ENCODE results near the gene ZNF326.
A peak's percentile ranks its signal among the peaks of the same experiment; 100 is the strongest.

Gene ZNF326

DNA sequence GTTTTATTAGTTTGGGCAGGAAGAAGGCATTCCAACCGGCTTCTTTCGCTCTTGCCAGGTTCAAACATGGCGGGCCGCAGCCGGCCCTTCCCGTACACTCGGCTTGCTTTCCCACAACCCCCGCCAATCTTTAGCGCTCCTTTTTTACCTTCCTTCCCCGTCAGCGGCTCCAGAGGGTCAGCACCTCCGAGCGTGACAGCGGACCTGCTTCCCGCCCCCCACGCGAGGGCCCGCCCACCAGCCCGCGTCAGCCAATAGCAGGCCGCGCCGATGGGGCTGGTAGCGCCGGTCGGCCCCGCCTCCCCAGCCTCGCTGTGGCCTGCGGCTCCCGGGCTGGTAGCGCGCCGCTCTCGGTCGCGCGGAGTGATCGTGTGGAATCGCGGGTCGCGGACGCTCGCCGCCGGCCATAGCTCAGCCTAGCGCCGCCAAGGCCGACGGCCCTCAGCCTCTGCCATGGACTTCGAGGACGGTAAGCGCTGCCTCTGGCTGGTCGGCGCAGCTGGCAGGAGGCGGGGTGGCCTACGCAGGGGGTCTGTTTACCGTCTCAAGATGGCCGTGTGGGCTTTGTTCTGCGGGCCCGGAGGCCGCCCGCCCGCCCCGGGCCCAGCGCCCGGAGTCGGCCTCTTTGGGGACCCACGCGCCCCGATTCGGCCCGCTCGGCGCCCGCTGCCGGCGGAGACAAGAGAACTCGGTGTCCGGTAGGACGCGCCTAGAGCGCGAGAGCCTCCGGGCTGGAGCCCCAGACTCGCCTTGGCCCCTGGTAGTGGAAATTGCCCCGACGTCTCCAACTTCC is at the start of gene ZNF326:
ZNF326 (plus strand) TSS at position 306 of the 793 bp plus-strand sequence; CDS start at position 454, 148 bp downstream.
- peak; percentile 90 for DNase-seq (ENCODE audit: low read depth)

- no peak for DNase-seq (ENCODE audit: low read depth)
Observed at GRCh38 chr1:89945852-89946476, 48.9 kb upstream of the ZNF326 start.

DNA sequence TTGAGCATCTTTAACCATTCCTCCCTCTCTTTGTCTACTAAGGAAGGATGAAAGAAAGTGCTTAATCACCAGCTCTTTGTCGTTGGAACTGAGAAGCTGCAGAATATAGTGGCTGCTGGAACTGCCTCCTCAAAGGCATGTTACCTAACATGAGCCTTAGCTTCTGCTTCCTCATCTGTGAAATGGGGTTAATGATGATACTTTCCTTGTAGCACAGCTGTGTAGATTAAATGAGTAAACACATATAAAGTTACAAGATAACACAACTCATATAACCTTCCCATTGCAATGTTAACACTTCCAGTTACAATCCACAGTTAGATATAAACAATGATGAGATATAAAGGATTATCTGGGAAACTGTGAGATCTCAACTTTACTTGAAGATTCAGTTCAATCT is 48.4 kb upstream of the ZNF326 start:
- no peak for DNase-seq (ENCODE audit: low read depth)

DNA sequence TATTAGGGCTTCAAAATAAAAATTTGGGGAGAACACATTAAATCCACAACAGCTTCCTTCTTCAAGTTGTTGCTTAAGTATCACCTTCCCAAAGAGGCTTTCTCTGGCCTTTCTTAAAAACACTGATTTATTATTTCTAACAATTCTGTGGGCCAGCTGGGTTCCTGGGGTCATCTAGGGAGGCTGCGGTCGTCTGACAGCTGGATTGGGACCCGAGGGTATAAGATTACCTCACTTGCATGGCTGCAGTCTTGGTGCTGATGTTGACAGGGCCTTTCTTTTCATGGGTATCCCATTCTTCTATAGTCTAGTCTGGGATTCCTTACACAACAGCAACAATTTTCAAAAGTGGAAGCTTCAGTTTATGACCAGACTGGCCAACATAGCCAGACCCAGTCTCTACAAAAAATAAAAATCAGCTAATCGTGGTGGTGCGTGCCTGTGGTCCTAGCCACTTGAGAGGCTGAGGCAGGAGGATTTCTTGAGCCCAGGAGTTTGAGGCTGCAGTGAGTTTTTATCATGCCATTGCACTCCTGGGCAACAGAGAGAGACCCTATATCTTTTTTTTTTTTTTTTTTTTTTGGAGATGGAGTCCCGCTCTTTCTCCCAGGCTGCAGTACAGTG is 46.1 kb upstream of the ZNF326 start:
- DNase-seq (ENCODE audit: low read depth) = no peak

DNA sequence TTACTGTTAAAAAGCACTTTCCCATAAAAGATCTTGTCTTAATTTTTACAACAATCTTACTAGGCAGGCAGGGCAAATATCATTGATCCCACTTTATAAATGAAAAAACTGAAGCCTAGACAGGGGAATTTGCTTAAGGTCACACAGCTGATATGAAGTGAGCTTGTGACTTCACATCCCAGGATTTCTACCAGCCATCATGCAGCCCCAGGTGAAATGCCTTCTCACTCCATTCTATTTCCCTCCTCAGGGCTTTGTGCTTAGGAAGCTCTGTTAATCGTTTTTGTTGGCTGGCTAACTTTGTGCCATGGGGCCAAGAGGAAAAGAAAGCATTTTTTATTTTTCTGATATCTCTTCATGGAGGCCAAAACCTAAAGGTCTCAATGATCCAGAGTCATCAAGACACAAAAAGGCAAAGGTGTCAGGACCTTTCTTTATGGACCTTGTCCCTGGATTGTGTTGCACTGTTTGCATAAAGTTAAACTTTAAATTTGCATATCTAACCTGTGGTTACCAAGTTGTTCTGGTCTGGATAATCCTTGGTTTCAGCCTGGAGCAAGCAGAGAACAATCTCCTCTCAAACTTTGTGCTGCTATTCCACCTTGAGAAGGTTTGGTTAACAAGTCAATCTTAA is 44.8 kb upstream of the ZNF326 start:
- DNase-seq (ENCODE audit: low read depth) = no peak

DNA sequence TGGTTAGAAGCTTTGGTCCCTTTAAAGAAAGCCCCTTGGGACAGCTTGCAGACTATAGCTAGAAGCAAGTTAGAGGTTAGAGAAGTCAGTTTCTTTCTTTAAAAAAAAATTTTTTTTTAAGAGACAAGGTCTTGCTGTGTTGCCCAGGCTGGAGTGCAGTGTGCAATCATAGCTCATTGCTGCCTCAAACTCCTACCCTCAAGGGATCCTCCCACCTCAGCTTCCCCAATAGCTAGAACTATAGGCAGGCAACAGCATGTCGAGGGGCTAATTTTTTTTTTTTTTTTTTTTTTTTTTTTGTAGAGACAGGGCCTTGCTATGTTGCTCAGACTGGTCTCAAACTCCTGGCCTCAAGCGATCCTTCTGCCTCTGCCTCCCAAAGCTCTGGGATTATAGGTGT is 44.2 kb upstream of the ZNF326 start:
- DNase-seq (ENCODE audit: low read depth) = no peak

GRCh38 chr1:89951766-89952604 is 42.9 kb upstream of the ZNF326 start:
- DNase-seq (ENCODE audit: low read depth) = no peak

DNA sequence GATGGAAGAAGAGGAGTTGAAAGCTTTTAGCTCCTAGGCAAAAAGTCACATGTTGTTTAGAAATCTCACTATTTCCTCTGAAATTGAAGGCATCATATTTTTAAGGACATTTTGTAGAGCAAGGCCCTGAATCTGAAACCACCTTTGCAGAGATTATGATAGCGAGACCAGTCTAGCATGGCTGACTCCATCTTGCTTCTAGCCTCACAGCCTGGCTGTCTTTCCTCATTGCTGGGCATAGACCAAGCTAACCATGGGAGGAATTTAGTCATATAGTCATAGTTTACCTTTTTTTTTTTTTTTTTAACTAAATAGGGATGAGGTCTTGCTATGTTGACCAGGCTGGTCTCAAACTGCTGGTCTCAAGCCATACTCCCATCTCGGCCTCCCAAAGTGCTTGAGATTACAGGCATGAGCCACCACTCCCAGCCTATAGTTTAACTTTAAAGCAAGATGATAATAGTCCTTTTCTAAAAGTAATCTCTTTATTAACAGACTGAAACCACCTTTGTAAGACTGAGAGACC is 42.2 kb upstream of the ZNF326 start:
- DNase-seq (ENCODE audit: low read depth) = no peak

DNA sequence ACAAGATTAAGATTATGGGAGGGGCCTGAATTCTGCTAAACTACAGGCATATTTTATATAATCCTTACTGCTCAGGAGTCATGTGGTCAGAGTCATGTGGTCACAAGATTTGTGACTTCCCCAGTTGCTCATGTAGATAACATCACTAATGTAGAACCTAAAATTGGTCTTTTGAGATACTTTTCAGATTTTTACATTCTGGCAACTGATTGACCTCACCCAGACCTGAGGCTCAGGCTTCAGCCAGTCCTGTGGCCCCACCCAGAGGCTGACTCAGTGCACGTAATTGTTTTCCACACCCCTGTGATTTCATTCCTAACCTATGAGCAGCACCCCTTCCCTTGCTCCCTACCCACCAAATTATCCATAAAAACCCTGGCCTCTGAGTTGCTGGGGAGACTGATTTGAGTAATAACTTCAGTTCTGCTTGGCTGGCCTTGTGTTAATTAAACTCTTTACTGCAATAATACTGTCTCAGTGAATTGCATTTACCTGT is 41.7 kb upstream of the ZNF326 start:
- DNase-seq (ENCODE audit: low read depth) = peak; percentile 43

- DNase-seq (ENCODE audit: low read depth) = no peak
Observed at GRCh38 chr1:89953929-89954328, 41.0 kb upstream of the ZNF326 start.

- DNase-seq (ENCODE audit: low read depth) = no peak
Observed at GRCh38 chr1:89954401-89954800, 40.5 kb upstream of the ZNF326 start.

GRCh38 chr1:89955311-89956205 is 39.4 kb upstream of the ZNF326 start:
- no peak for DNase-seq (ENCODE audit: low read depth)

- DNase-seq (ENCODE audit: low read depth) = no peak
Observed at GRCh38 chr1:89957107-89957506, 37.8 kb upstream of the ZNF326 start.

GRCh38 chr1:89958851-89959654 is 35.9 kb upstream of the ZNF326 start:
- no peak for DNase-seq (ENCODE audit: low read depth)

DNA sequence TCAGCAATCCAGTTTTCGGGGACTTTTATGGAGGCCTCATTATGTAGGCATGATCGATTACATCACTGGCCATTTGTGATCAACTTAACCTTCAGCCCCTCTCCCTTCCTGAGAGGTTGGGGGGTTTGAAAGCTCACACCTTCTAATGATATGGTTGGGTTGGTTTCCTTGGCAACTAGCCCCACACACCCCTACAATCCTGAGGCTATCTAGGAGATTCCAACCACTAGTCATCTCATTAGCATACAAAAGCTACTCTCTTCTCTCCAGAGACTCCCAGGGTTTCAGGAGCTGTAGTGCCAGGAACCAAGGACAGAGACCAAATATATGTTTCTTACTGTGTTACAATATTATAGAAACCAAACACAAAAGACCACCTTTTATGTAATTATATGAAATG is 35.2 kb upstream of the ZNF326 start:
- no peak for DNase-seq (ENCODE audit: low read depth)

- no peak for DNase-seq (ENCODE audit: low read depth)
Observed at GRCh38 chr1:89962024-89962741, 32.7 kb upstream of the ZNF326 start.

- no peak for DNase-seq (ENCODE audit: low read depth)
Observed at GRCh38 chr1:89962742-89963075, 32.2 kb upstream of the ZNF326 start.

- DNase-seq (ENCODE audit: low read depth) = no peak
Observed at GRCh38 chr1:89965193-89965768, 29.6 kb upstream of the ZNF326 start.

- no peak for DNase-seq (ENCODE audit: low read depth)
Observed at GRCh38 chr1:89966656-89967055, 28.3 kb upstream of the ZNF326 start.

All from fibroblast of the conjunctiva (primary cell).